Glomerular endothelial cell (primary cell): Measurements from ENCODE around the gene M1AP. TPM values are rescaled to one million over a fixed set of nuclear protein-coding genes. Genes with fewer than 3 reads are reported as not detected.

Experiments used
- DNase-seq: peaks from one replicate; pipeline ENCODE4 v3.0.0-alpha.2; 2011; ENCODE audit warnings: low read depth, low spot score; ENCODE audit errors: extremely low read depth
- total RNA-seq: library from RNA; depleted of rRNA; stranded (reverse); fragments of >200 nt; gene quantifications from 2 replicates; pipeline ENCODE4 v1.2.3, GENCODE V29; 2015

The M1AP gene, protein sequence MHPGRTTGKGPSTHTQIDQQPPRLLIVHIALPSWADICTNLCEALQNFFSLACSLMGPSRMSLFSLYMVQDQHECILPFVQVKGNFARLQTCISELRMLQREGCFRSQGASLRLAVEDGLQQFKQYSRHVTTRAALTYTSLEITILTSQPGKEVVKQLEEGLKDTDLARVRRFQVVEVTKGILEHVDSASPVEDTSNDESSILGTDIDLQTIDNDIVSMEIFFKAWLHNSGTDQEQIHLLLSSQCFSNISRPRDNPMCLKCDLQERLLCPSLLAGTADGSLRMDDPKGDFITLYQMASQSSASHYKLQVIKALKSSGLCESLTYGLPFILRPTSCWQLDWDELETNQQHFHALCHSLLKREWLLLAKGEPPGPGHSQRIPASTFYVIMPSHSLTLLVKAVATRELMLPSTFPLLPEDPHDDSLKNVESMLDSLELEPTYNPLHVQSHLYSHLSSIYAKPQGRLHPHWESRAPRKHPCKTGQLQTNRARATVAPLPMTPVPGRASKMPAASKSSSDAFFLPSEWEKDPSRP
- total RNA-seq: not detected in 2 replicates

- DNase-seq: no peak
These were observed at the start of gene M1AP for GRCh38 chr2:74648009-74648443. Gene M1AP, minus strand, starts transcription at chr2:74648330. Its CDS starts 8,055 bp downstream, at chr2:74640275.

- DNase-seq: no peak
These were observed 48.7 kb upstream of the M1AP start for GRCh38 chr2:74696829-74697228.

DNA sequence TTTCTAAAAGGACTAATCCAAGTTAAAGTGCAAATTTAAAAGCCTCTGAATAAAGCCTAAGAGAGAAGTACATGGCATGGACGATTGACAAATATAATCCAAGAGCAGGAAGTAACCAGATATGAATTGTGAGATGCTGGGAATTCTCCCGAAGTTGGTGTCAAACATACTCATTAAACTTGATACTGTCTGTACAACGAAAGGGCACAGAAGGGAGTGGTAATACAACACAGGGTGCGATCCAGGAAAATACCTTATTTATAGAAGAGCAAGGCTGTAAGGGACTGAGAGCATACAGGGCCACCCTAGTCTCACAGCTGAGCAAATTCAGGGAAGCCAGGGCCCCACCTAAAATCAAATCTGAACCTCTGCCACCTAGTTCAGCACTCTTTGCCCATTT is 47.5 kb upstream of the M1AP start:
- DNase-seq: no peak

DNA sequence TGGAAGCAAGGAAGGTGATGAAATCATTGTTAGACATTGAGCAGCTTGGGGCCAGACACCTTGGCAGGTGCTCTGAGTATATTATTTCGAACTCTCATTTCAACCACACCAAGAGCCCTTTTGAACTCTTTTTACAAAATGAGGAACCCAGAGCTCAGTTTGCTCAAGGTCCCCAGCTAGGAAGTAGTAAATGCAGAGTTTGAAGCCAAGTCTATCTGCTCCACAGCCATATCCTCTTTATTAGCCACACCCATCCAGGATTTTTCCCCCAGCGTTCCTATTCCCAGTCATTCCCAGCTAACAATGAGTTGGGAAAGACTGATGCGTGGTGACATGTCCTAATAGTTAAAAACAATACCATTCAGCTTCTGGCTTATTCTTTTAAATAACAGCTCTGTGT is 46.2 kb upstream of the M1AP start:
- DNase-seq: no peak

DNA sequence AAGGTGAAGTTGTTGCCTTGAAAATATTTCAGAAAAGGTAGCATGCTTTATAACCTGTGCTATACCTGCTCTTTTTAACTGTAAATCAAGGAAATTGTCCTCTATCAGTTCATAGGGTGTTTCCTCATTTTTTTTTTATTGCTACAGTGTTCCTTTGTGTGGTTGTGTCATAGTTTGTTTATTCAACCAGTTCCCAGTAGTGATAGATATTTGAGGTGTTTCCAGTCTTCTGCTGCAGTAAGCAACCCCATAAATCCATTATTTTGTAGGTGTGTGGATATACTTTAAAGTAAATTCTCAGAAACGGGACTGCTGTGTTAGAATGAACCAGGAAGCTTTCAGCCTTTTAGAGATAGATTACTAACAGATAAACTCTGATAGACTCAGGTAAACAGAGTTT is 45.5 kb upstream of the M1AP start:
- DNase-seq: no peak

DNA sequence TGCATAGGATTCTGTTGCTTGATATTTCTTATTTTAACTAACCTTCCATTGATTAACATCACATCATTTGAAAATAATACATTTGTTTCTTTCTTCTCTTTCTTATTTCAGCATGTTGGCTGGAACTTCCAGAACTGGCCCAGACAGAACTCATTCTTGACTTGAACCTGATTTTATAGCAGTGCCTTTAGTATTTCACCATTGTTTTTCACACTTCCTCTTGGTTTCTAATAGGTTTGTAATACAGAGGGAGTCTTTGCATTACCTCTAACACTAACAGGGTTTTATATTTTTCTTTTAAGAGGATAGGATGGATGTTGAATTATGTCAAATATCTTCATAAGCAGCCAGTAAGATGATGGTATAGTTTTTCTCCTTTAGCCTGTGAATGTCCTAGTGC is 45.1 kb upstream of the M1AP start:
- no peak for DNase-seq

- DNase-seq: no peak
These were observed 43.8 kb upstream of the M1AP start for GRCh38 chr2:74691929-74692328.

GRCh38 chr2:74690571-74690970 is 42.4 kb upstream of the M1AP start:
- DNase-seq: peak; percentile 36

DNA sequence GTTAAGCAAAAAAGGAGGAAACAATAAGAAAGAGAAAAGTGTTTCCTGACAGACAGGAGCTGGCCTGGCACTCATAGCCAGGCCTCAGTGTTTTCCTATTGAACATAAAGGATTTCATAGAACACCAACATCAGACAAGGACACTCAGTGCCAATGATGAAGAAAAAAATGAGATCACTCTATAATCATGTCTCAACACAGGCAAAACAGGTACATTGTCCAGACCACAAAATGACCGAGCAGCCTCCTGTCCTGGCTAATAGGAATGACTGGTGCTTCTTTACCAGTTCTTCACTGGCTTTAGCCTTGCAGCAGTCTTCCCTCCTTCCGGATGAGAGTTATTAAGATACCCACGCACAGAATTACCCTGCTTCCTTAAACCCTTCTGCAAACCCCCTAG is 41.5 kb upstream of the M1AP start:
- DNase-seq: no peak

DNA sequence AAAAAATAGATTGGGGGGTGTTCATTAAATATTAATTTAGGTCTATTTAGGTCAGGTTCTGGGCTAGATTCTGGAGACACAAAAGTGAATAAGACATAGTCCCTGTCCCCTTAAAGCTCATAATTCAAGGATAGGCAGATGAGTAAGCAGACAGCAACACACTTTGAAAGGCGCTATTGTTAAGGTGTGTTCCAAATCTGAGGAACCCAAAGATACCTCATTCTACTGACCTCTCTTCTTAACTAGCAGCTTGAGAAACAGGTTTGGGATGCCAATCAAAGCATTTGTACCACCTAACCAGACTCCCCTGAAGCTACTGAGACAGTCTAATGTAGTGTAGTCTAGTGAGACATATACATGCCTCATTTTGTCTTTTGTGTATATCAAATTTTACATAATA is 40.8 kb upstream of the M1AP start:
- DNase-seq: no peak

- no peak for DNase-seq
These were observed 37.3 kb upstream of the M1AP start for GRCh38 chr2:74685408-74685807.

DNA sequence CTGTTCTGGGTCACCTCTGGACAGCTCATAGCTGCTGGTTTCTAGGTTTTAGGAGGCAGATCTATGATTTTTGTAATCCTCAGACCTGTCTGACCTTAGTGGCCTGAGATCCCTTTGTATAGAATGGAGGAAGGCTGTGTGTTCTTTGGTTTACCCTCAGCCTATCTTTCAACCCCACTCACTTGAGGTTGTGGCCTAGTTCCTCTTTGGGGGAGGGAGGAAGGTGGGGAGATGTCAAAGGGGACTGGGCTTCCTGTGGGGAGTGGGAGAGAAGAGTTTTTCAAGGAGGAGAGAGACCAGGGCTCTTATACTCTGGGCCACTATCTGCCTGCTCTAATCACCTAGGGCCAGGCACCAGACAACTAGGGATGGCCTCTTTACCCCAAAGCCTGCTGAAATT is 34.4 kb upstream of the M1AP start:
- DNase-seq: no peak

DNA sequence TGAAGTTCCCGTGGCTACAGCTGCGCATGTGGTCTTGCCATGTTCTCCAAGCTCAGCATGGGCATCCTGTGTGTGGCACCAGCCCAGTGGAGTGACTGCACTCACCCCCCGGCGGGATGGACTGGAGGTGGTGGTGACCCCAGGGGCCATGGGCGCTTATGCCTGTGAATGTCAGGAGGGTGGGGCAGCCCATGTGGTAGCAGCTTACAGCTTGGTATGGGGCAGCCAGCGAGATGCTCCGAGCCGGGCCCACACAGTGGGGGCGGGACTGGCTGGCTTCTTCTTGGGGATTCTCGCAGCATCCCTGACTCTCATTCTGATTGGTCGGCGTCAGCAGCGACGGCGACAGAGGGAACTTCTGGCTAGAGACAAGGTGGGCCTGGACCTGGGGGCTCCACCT is 31.5 kb upstream of the M1AP start:
- no peak for DNase-seq

DNA sequence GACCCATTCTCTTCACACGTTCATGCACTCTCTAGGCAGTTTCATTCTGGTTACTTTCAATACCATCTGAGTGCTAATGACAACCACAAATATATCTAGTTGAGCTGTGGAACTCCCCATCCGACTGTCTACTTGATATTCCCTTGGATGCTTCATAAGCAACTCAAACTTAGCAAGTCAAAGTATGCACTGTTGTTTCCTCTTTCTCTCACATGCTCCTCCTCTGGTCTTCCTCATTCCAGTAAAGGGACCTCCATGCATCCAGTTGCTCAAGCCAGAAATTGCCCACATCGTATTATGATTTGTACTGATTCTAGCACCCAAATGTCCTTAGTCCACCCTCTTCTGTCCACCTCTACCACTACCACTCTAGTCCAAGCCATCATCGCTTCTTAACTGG is 28.2 kb upstream of the M1AP start:
- no peak for DNase-seq

DNA sequence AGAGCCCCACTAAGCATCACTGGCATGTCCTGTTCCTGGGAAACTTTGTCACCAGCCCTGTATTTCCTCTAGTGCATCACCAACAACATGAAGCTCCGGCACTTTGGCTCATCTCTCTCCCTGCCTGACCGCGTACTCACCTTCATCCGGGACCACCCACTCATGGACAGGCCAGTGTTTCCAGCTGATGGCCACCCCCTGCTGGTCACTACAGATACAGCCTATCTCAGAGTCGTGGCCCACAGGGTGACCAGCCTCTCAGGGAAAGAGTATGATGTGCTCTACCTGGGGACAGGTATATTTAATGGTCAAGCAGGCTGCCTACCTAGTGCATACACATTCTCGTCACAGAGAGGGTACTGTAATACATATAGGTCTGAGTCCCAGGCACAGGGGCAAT is 27.0 kb upstream of the M1AP start:
- DNase-seq: no peak

GRCh38 chr2:74673826-74674528 is 25.8 kb upstream of the M1AP start:
- DNase-seq: no peak

DNA sequence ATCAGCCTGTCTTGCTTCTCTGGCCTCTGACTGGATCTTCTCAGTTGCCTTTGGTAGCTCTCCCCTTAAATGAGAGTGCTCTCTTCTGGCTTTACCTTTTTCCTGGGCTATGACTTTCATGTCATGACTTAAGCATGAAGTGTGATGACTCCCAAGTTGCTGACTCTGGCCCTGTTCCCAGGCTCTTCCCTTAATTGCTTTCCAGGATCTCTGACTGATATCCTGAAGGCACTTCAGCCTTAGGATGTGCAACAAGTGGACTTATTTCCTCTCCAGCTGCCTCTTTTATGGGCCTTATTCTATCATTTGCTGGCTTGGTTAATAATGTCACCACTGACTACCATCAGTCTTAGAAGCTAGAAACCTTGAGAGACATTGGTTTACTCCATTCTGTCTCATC is 23.3 kb upstream of the M1AP start:
- DNase-seq: no peak

GRCh38 chr2:74670263-74670662 is 22.1 kb upstream of the M1AP start:
- DNase-seq: no peak

DNA sequence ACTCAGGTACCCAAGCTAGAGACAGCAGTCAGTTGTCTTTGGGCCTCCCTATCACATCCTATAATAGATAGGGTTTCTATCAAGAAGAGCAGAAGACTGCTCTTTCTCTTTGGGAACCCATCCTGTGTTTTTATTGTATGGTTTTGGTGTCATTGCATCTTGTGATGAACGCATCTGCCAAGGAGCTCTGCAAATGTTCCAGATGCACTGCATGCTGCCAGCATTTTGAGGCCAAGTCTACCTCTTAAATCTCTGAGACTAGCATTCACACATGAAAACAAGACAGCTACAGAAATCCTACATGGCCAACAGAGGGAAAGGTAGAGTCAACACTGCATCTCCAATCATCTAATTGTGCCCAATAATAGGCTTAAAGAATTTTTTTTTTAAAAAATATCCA is 20.0 kb upstream of the M1AP start:
- no peak for DNase-seq

DNA sequence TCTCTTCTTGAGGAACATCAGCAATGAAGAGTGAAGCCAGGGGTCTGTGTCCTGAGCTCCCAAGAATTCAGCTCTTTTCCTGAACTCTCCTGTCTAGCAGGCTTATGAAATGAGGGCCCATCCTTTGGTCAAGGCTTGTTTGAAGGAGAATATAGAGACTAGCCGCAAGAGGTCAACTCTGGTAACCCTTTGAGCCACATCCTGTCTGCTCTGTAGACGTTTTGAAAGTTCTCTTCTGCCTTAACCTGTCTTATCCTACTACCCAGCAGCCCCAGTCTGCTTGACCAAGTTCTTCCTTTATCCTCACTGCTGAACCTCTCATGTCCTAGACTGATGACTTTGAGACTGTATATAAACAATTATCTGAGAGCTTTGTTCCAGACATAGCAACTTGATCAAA is 11.3 kb upstream of the M1AP start:
- DNase-seq: no peak

GRCh38 chr2:74658516-74658915 is 10.4 kb upstream of the M1AP start:
- DNase-seq: no peak

GRCh38 chr2:74655579-74655978 is 7.4 kb upstream of the M1AP start:
- DNase-seq: no peak
